Stimulated activated CD4-positive, alpha-beta T cell treated with anti-CD3 and anti-CD28 coated beads, Interleukin-12 subunit alpha, Interleukin-12 subunit beta, amount 100 ng/mL, for 24 hours (primary cell): Measurements from ENCODE around the gene MED17.
"Not testable (repeated sequence)": the region's sequence is repeated elsewhere in the genome, so short reads cannot be mapped to it uniquely, and the experiment has no call there.

Experiments used
- DNase-seq, 2 experiments: peaks; one replicate each; pipeline ENCODE4 v3.0.0-alpha.2; 2020; ENCODE audit warnings: low read depth in 2 of 2

Gene MED17

GRCh38 chr11:93757924-93758865, 25.9 kb upstream of the MED17 start:
- DNase-seq, result no peak

GRCh38 chr11:93759123-93759522, 25.0 kb upstream of the MED17 start:
- DNase-seq, result not testable (repeated sequence)

GRCh38 chr11:93761910-93762309, 22.2 kb upstream of the MED17 start:
- no peak for DNase-seq

- no peak for DNase-seq
Observed at GRCh38 chr11:93765551-93765950, 18.5 kb upstream of the MED17 start.

- DNase-seq, result no peak
Observed at GRCh38 chr11:93766504-93766903, 17.6 kb upstream of the MED17 start.

GRCh38 chr11:93767018-93767417, 17.1 kb upstream of the MED17 start:
- no peak for DNase-seq

GRCh38 chr11:93770160-93770559, 13.9 kb upstream of the MED17 start:
- no peak for DNase-seq

- no peak for DNase-seq
Observed at GRCh38 chr11:93772123-93772522, 12.0 kb upstream of the MED17 start.

- DNase-seq, result no peak
Observed at GRCh38 chr11:93773045-93773477, 11.0 kb upstream of the MED17 start.

GRCh38 chr11:93773601-93774200, 10.4 kb upstream of the MED17 start:
- DNase-seq, result no peak

GRCh38 chr11:93774560-93774959, 9.5 kb upstream of the MED17 start:
- DNase-seq, result not testable (repeated sequence)

- no peak for DNase-seq
Observed at GRCh38 chr11:93775289-93775688, 8.8 kb upstream of the MED17 start.

GRCh38 chr11:93783362-93783761, 720 bp upstream of the MED17 start:
- no peak for DNase-seq

- DNase-seq, result no peak
Observed at GRCh38 chr11:93783765-93784144, 327 bp upstream of the MED17 start.

GRCh38 chr11:93784935-93785360, 866 bp downstream of the MED17 start:
- DNase-seq, result peak in 1 of 2 experiments; percentile 8

GRCh38 chr11:93791493-93791892, 7.4 kb downstream of the MED17 start:
- DNase-seq, result no peak

GRCh38 chr11:93796441-93797231, 12.6 kb downstream of the MED17 start:
- DNase-seq, result no peak

- DNase-seq, result no peak
Observed at GRCh38 chr11:93801366-93801765, 17.3 kb downstream of the MED17 start.

- no peak for DNase-seq
Observed at GRCh38 chr11:93804879-93805278, 20.8 kb downstream of the MED17 start.

GRCh38 chr11:93807980-93808379, 23.9 kb downstream of the MED17 start:
- DNase-seq, result no peak

GRCh38 chr11:93813974-93814373, 29.9 kb downstream of the MED17 start:
- DNase-seq, result no peak

- DNase-seq, result no peak
Observed at GRCh38 chr11:93814966-93815633, 31.0 kb downstream of the MED17 start.
